Activated CD4-positive, alpha-beta memory T cell treated with anti-CD3 and anti-CD28 coated beads, Interleukin-2, amount 10 ng/mL, durations not matched to agents 7 days and 5 days (primary cell): Measurements from ENCODE around the gene AHRR. TPM values are rescaled to one million over a fixed set of nuclear protein-coding genes. Genes with fewer than 3 reads are reported as not detected.
"Not testable (repeated sequence)": the region's sequence is repeated elsewhere in the genome, so short reads cannot be mapped to it uniquely, and the experiment has no call there.

Experiments
- CTCF ChIA-PET: fragments of 350-600 bp; sonication (Branson Sonifier 250); formaldehyde crosslinking; loops from one replicate; lab custom pipeline; 2021; ENCODE audit warnings: antibody characterized with exemption, inconsistent platforms; lab: Charles Lee
- POLR2A ChIA-PET: fragments of 350-600 bp; sonication (Branson Sonifier 250); formaldehyde crosslinking; loops from one replicate; lab custom pipeline; 2021; ENCODE audit warnings: antibody characterized with exemption; lab: Charles Lee
- DNase-seq: peaks from one replicate; pipeline ENCODE4 v3.0.0-alpha.2; 2020
- H3K27ac Mint-ChIP-seq: one replicate; pipeline ENCODE4 v1.8.0; 2021; ENCODE audit warnings: mild to moderate bottlenecking, mixed read lengths
- H3K27me3 Mint-ChIP-seq: one replicate; pipeline ENCODE4 v1.8.0; 2021; ENCODE audit warnings: mixed read lengths
- H3K36me3 Mint-ChIP-seq: one replicate; pipeline ENCODE4 v1.8.0; 2021; ENCODE audit warnings: low read depth, mixed read lengths
- H3K4me1 Mint-ChIP-seq: one replicate; pipeline ENCODE4 v1.8.0; 2021; ENCODE audit warnings: mixed read lengths
- H3K4me3 Mint-ChIP-seq: one replicate; pipeline ENCODE4 v1.8.0; 2021; ENCODE audit warnings: mild to moderate bottlenecking, mixed read lengths
- H3K9me3 Mint-ChIP-seq: one replicate; pipeline ENCODE4 v1.8.0; 2021; ENCODE audit warnings: mixed read lengths
- total RNA-seq, 2 experiments: library from RNA; stranded (reverse); gene quantifications; one replicate each; pipeline ENCODE4 v1.2.3, GENCODE V29; 2021

Gene AHRR
- total RNA-seq, 2 experiments from 2014 or later = 23.6 to 24.6 TPM

- peaks cover 11% of the 10 kb centered on the region for H3K36me3 Mint-ChIP-seq
- DNase-seq = no peak
- CTCF ChIA-PET = interaction anchor here (1.8 kb wide), 1 partner anchor 8 kb away, joined by 5 read pairs; no protein-coding TSS in a partner anchor
- H3K4me3 Mint-ChIP-seq = no peak overlapping the region
- POLR2A ChIA-PET = no interaction called here
- no peak overlapping the region for H3K27ac Mint-ChIP-seq
- H3K9me3 Mint-ChIP-seq = no peaks in the 10 kb centered on the region
- H3K27me3 Mint-ChIP-seq = no peaks in the 10 kb centered on the region
- no peaks in the 10 kb centered on the region for H3K4me1 Mint-ChIP-seq
Observed at GRCh38 chr5:307794-308579, 13.5 kb upstream of the AHRR start.

GRCh38 chr5:308672-309271 is 12.7 kb upstream of the AHRR start:
- Mint-ChIP-seq H3K27ac (no peak overlapping the region), H3K36me3 (peaks cover 11% of the 10 kb centered on the region), H3K4me3 (no peak overlapping the region), H3K27me3 (no peaks in the 10 kb centered on the region), H3K9me3 (no peaks in the 10 kb centered on the region), H3K4me1 (no peaks in the 10 kb centered on the region)
- ChIA-PET POLR2A (no interaction called here), CTCF (interaction anchor here (1.8 kb wide), 1 partner anchor 8 kb away, joined by 5 read pairs; no protein-coding TSS in a partner anchor)
- no peak for DNase-seq

- H3K27me3 Mint-ChIP-seq, DNase-seq, POLR2A ChIA-PET, H3K27ac Mint-ChIP-seq, H3K4me1 Mint-ChIP-seq, H3K9me3 Mint-ChIP-seq, H3K4me3 Mint-ChIP-seq, CTCF ChIA-PET: not testable (repeated sequence)
- H3K36me3 Mint-ChIP-seq = peaks cover 11% of the 10 kb centered on the region
Observed at GRCh38 chr5:309831-310230, 11.7 kb upstream of the AHRR start.

- CTCF ChIA-PET = no interaction called here
- Mint-ChIP-seq H3K4me1 (no peaks in the 10 kb centered on the region), H3K36me3 (peaks cover 11% of the 10 kb centered on the region), H3K27me3 (no peaks in the 10 kb centered on the region), H3K27ac (no peak overlapping the region), H3K4me3 (no peak overlapping the region), H3K9me3 (no peaks in the 10 kb centered on the region)
- POLR2A ChIA-PET = no interaction called here
- DNase-seq = no peak
Observed at GRCh38 chr5:310516-310915, 11.0 kb upstream of the AHRR start.

GRCh38 chr5:310941-311434 is 10.5 kb upstream of the AHRR start:
- no peak for DNase-seq
- Mint-ChIP-seq H3K4me3 (no peak overlapping the region), H3K27ac (no peak overlapping the region), H3K9me3 (no peaks in the 10 kb centered on the region), H3K36me3 (peaks cover 11% of the 10 kb centered on the region), H3K4me1 (no peaks in the 10 kb centered on the region), H3K27me3 (no peaks in the 10 kb centered on the region)
- ChIA-PET CTCF (no interaction called here), POLR2A (no interaction called here)

GRCh38 chr5:311963-312362 is 9.6 kb upstream of the AHRR start:
- no peaks in the 10 kb centered on the region for H3K27me3 Mint-ChIP-seq
- no peak overlapping the region for H3K4me3 Mint-ChIP-seq
- peaks cover 7% of the 10 kb centered on the region for H3K36me3 Mint-ChIP-seq
- no peaks in the 10 kb centered on the region for H3K4me1 Mint-ChIP-seq
- no peaks in the 10 kb centered on the region for H3K9me3 Mint-ChIP-seq
- ChIA-PET CTCF (interaction anchor here (1.6 kb wide), 1 partner anchor 9 kb away, joined by 4 read pairs; the partner anchor contains the start of gene AHRR), POLR2A (no interaction called here)
- no peak overlapping the region for H3K27ac Mint-ChIP-seq
- DNase-seq = no peak

GRCh38 chr5:312845-313244 is 8.7 kb upstream of the AHRR start:
- DNase-seq = no peak
- POLR2A ChIA-PET = no interaction called here
- Mint-ChIP-seq H3K36me3 (peaks cover 7% of the 10 kb centered on the region), H3K9me3 (no peaks in the 10 kb centered on the region), H3K27ac (no peak overlapping the region), H3K27me3 (no peaks in the 10 kb centered on the region), H3K4me1 (peaks cover 1% of the 10 kb centered on the region), H3K4me3 (no peak overlapping the region)
- CTCF ChIA-PET = interaction anchor here (1.6 kb wide), 1 partner anchor 8 kb away, joined by 4 read pairs; the partner anchor contains the start of gene AHRR

- no peak overlapping the region for H3K27ac Mint-ChIP-seq
- peaks cover under 1% of the 10 kb centered on the region for H3K27me3 Mint-ChIP-seq
- H3K4me1 Mint-ChIP-seq = peaks cover 1% of the 10 kb centered on the region
- ChIA-PET CTCF (interaction anchor here (1.6 kb wide), 1 partner anchor 8 kb away, joined by 4 read pairs; the partner anchor contains the start of gene AHRR), POLR2A (no interaction called here)
- no peak for DNase-seq
- no peaks in the 10 kb centered on the region for H3K9me3 Mint-ChIP-seq
- peaks cover 7% of the 10 kb centered on the region for H3K36me3 Mint-ChIP-seq
- no peak overlapping the region for H3K4me3 Mint-ChIP-seq
Observed at GRCh38 chr5:313265-313664, 8.2 kb upstream of the AHRR start.

GRCh38 chr5:313806-314376 is 7.6 kb upstream of the AHRR start:
- DNase-seq = no peak
- Mint-ChIP-seq H3K27ac (no peak overlapping the region), H3K27me3 (peaks cover 1% of the 10 kb centered on the region), H3K4me3 (no peak overlapping the region), H3K36me3 (peaks cover 7% of the 10 kb centered on the region), H3K4me1 (peaks cover 1% of the 10 kb centered on the region), H3K9me3 (no peaks in the 10 kb centered on the region)
- ChIA-PET POLR2A (no interaction called here), CTCF (no interaction called here)

GRCh38 chr5:314676-315487 is 6.6 kb upstream of the AHRR start:
- ChIA-PET POLR2A (no interaction called here), CTCF (no interaction called here)
- no peak for DNase-seq
- Mint-ChIP-seq H3K27me3 (peaks cover 8% of the 10 kb centered on the region), H3K4me3 (no peak overlapping the region), H3K9me3 (no peaks in the 10 kb centered on the region), H3K4me1 (peaks cover 1% of the 10 kb centered on the region), H3K36me3 (peaks cover 7% of the 10 kb centered on the region), H3K27ac (no peak overlapping the region)

- no peak for DNase-seq
- ChIA-PET CTCF (interaction anchor here (1.2 to 3.7 kb wide), 4 partner anchors 8 to 116 kb away, joined by 3 to 34 read pairs (median 10); no protein-coding TSS in a partner anchor), POLR2A (no interaction called here)
- Mint-ChIP-seq H3K4me3 (no peak overlapping the region), H3K36me3 (peaks cover 7% of the 10 kb centered on the region), H3K27me3 (peaks cover 14% of the 10 kb centered on the region), H3K9me3 (no peaks in the 10 kb centered on the region), H3K27ac (no peak overlapping the region), H3K4me1 (peaks cover 6% of the 10 kb centered on the region)
Observed at GRCh38 chr5:315488-316209, 5.9 kb upstream of the AHRR start.
